Psoas muscle (tissue), 8 donors: ENCODE measurements around the gene PEX5. TPM values are rescaled to one million over a fixed set of nuclear protein-coding genes. Genes with fewer than 3 reads are reported as not detected.

Experiments
- ATAC-seq, 4 donors: fragments of 200-7000 bp; cut with Tn5 transposase; one replicate each; pipeline ENCODE4 v1.9.1; 2020; ENCODE audit warnings: moderate library complexity in 3 of 4, mild to moderate bottlenecking in 2 of 4
- DNase-seq, 2 donors: peaks; one replicate each; pipeline ENCODE4 v3.0.0-alpha.2; 2020
- H3K27ac ChIP-seq: fragments of 200-600 bp; one replicate; pipeline ENCODE4 v1.8.0; 2022
- H3K27me3 ChIP-seq, 3 donors: fragments of 200-600 bp in 1 of 3; one replicate each; pipeline versions ENCODE4 v1.6.1 to v1.8.0; 2013 to 2022; ENCODE audit warnings: low read length in 2 of 3, mild to moderate bottlenecking in 2 of 3, moderate library complexity in 1 of 3; ENCODE audit not compliant: insufficient read depth in 3 of 3
- H3K36me3 ChIP-seq, 2 donors: fragments of 200-600 bp in 1 of 2; one replicate each; pipeline versions ENCODE4 v1.6.1 to v1.8.0; 2013 to 2022; ENCODE audit warnings: low read depth in 1 of 2, mild to moderate bottlenecking in 1 of 2, moderate library complexity in 1 of 2; ENCODE audit not compliant: insufficient read depth in 1 of 2
- H3K4me1 ChIP-seq: fragments of 200-600 bp; one replicate; pipeline ENCODE4 v1.8.0; 2022
- H3K4me3 ChIP-seq: fragments of 200-600 bp; one replicate; pipeline ENCODE4 v1.8.0; 2022; ENCODE audit warnings: mild to moderate bottlenecking
- H3K9me3 ChIP-seq: fragments of 200-600 bp; one replicate; pipeline ENCODE4 v1.8.0; 2022
- WGBS, 3 donors: extraction: QIAGEN DNeasy Blood & Tissue Kit; methylation state at CpG; one replicate each; pipeline versions ENCODE4 v1.1.6 to v1.1.7; 2013; 5-methylcytosine and 5-hydroxymethylcytosine counted together
- intact Hi-C, 2 donors: fragments of 100-400 bp; cut with DNase I; formaldehyde crosslinking; loops; one replicate each; pipeline versions ENCODE4 v1.11.0 to v1.14.2; 2022
- polyA plus RNA-seq, 3 donors: library from polyadenylated mRNA; stranded (reverse); fragments of 200-250 nt; gene quantifications; one replicate each; pipeline ENCODE4 v1.2.3, GENCODE V29; 2013
- total RNA-seq, 4 donors: library from RNA; stranded (reverse); fragmentation: NEBNext Ultra II Directional in 2 of 4; extraction: Animal tissue kit (Norgen Biotek cat#: 25700) in 2 of 4; gene quantifications; one replicate each; pipeline versions ENCODE4 v1.2.1 to v1.2.4, GENCODE V29; 2021 to 2023
- TF ChIP-seq, protein P1 (sequence below): fragments of 200-600 bp; IDR thresholded peaks from one replicate; pipeline ENCODE4 v1.8.0; 2022; ENCODE audit warnings: antibody characterized with exemption
- donor health status: healthy with polysubstance abuse.
- donor health status: DM: no; HTN: no; CAD: no; lungs with moderate emphysema.
- donor health status: Bipolar disorder and iron deficiency.
- donor health status: healthy.
- donor health status: DM: yes; HTN: yes; CAD: no.
- donor health status: DM: no; HTN: no; CAD: no.
- donor health status: DM: no; HTN: no; CAD: no.
- donor health status: DM: yes; HTN: yes; CAD: no.

Gene PEX5
- total and polyA plus RNA-seq, 7 donors = 51.9 to 103 (median 87.7) TPM

DNA sequence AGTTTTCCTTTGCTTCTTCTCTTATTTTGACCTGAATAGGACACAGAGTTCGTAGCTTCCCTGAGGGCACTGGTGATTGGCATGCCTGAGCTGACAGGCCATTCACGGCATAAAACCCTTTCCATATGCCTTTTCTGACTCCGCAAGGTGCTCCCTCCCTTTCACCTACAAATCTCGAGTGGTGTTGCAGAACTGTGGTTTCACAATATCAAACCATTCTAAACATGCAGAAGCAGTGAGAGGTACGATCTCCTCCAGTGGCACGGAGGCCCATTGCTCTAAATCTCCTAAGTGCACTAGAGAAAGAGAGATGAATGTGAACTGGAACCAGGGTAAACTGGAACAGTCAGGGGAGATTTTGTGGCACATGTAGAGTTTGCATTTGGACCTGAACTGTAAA lies 35.4 kb upstream of the PEX5 start:
- WGBS, 3 donors = 83 to 91% (median 84%) methylated on average over 6 of the region's 6 CpGs
- H3K9me3 ChIP-seq = no peaks in the 10 kb centered on the region
- DNase-seq = no peak
- H3K4me1 ChIP-seq = no peaks in the 10 kb centered on the region
- no peak for ATAC-seq
- TF ChIP-seq, protein P1, sequence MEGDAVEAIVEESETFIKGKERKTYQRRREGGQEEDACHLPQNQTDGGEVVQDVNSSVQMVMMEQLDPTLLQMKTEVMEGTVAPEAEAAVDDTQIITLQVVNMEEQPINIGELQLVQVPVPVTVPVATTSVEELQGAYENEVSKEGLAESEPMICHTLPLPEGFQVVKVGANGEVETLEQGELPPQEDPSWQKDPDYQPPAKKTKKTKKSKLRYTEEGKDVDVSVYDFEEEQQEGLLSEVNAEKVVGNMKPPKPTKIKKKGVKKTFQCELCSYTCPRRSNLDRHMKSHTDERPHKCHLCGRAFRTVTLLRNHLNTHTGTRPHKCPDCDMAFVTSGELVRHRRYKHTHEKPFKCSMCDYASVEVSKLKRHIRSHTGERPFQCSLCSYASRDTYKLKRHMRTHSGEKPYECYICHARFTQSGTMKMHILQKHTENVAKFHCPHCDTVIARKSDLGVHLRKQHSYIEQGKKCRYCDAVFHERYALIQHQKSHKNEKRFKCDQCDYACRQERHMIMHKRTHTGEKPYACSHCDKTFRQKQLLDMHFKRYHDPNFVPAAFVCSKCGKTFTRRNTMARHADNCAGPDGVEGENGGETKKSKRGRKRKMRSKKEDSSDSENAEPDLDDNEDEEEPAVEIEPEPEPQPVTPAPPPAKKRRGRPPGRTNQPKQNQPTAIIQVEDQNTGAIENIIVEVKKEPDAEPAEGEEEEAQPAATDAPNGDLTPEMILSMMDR = no peak
- H3K27ac ChIP-seq = no peak overlapping the region
- no peaks in the 10 kb centered on the region for H3K27me3 ChIP-seq
- intact Hi-C loops = no loop called here
- no peak overlapping the region for H3K4me3 ChIP-seq
- no peaks in the 10 kb centered on the region for H3K36me3 ChIP-seq

DNA sequence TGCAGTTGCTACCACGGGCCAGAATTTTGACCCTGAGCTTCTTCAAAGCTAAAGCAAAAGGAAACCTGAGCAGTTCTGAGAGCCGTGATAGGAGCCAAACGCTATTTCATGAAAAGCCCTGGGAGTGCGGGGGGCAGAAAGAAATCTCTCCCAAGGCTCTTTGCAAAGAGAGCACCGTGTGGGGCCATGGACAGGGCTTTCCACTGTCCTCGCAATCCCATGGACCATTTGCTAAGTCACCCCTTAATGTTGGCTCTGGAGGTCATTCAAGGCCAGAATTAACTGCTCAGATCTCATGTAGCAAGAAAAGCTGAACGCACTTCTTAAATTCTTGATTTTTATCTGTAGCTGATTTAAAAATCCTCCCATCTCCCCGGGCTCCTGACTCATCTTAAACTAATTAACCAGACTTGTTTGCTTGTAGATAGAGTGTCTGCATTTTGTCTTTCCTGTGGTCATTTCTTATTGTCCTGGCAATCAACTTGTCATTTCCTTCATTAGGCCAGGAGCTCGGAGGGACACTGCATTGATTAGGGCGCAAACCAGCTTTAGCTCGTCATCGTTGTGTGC lies 34.5 kb upstream of the PEX5 start:
- Histone ChIP-seq H3K4me1 (no peaks in the 10 kb centered on the region), H3K27me3 (no peaks in the 10 kb centered on the region), H3K9me3 (no peaks in the 10 kb centered on the region), H3K4me3 (no peak overlapping the region), H3K27ac (no peak overlapping the region), H3K36me3 (no peaks in the 10 kb centered on the region)
- TF ChIP-seq, protein P1 = no peak
- ATAC-seq (no peak), DNase-seq (no peak)
- intact Hi-C loops = no loop called here
- 74 to 75% (median 74%) methylated on average over 12 of the region's 12 CpGs for WGBS, 3 donors

DNA sequence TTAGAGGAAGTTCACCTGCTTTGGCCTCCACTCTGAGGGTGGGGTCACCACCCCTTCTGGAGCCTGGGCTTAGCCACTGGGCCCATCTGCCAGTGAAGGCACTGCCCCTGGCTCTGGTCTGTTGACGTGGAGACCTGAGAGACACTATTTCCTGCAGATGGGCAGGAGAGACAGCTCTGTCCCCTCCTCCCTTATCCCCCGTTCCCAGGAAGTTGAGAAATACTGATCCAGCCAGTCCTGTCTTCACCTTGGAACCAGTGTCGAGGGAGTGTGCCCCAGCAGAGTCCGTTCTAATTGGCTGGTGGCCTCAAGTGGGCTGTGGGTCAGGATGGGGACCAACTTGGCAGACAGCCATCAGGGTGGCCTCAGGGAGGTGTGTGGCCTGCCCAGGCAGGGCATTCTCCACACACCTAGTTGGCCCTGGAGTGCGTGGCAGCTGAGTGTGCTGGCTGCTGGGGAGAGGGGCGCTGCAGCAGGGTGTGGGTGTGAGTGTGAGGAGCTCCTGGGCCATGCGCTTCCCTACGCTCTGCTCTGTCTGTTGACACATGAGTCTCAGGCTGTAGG lies 33.9 kb upstream of the PEX5 start:
- Histone ChIP-seq H3K4me1 (no peaks in the 10 kb centered on the region), H3K27ac (no peak overlapping the region), H3K27me3 (no peaks in the 10 kb centered on the region), H3K4me3 (no peak overlapping the region), H3K36me3 (no peaks in the 10 kb centered on the region), H3K9me3 (no peaks in the 10 kb centered on the region)
- WGBS, 3 donors = 83 to 88% (median 86%) methylated on average over 8 of the region's 8 CpGs
- intact Hi-C loops = no loop called here
- DNase-seq (no peak), ATAC-seq (no peak)
- TF ChIP-seq, protein P1 = no peak

DNA sequence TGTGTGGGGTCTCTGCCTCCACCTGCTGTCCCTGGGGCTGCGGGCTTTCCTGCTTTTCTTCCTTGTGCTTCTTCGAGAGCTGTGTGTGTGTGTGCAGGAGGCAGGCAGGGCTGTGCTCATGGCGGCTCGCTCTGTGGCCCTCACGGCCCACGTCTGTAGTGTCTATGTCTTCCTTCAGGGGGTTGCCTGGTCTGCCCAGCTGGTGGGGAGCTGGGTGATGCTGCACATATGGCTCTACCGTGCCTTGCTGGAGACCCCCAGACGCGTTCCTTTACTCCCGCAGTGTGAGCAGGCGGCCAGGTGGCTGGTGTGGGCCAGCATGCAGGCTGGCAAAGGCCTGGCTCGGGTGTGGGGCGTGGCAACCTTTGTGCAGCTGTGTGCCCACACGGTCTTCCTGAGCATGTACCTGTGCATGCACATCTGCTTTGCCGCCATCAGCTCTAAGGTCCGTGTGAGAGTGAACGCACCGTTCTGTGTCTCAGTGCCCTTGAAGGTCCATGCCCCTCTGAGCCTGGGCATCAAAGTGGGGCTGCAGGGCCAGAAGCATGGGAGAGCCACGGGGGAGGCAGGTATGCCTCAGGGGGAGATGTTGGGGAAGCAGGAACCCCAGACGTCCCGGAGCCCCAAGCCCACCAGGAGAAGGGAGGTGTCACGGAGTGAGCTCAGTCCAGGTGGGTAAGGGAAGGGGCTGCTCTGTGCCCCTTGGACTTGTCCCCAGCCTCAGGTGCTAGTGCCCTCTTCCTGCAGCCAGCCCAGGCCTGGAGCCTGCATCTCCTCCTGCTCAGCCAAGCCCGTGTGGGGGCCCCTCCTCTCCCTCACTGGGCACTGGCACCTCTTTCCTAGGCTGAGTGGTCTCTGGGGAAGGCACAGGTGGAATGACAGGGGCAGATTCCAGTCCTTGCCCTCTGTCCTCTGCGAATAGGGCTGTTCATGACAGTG lies 33.0 kb upstream of the PEX5 start:
- 81 to 88% (median 81%) methylated on average over 24 of the region's 24 CpGs for WGBS, 3 donors
- TF ChIP-seq, protein P1 = no peak
- Histone ChIP-seq H3K36me3 (no peaks in the 10 kb centered on the region), H3K4me3 (no peak overlapping the region), H3K27me3 (no peaks in the 10 kb centered on the region), H3K27ac (no peak overlapping the region), H3K4me1 (no peaks in the 10 kb centered on the region), H3K9me3 (no peaks in the 10 kb centered on the region)
- ATAC-seq = no peak
- DNase-seq = no peak
- intact Hi-C loops = no loop called here
